ENCODE results near the gene ELMOD3.
"Not testable (repeated sequence)": the region's sequence is repeated elsewhere in the genome, so short reads cannot be mapped to it uniquely, and the experiment has no call there.

The ELMOD3 gene

DNA sequence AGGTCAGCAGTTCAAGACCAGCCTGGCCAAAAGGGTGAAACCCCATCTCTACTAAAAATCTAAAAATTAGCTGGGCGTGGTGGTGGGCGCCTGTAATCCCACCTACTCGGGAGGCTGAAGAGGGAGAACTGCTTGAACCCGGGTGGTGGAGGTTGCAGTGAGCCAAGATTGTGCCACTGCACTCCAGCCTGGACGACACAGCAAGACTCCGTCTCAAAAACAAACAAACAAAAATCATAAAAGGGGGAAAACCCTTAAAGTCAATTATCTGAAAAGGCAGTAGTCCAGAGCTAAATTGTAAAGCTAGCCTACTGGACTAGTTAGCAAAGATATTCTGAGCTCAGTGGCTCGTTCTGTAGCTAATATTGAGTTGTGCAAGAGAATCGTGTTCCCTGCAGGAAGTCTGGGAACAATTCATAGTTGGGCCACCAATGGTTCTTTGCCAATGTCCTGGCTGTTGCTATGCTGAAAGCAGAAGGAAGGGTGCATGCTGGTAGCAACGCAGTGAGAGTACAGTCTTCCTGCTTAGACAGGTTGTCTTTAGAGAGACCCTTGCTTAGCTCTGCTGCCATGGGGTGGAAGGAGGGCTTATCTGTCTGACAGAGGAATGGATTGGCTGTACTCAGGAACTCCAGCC is 31.1 kb upstream of the ELMOD3 start:
- ChIA-PET POLR2A (interaction anchor here (1.9 kb wide), 1 partner anchor 14 kb away, joined by 4 read pairs; no protein-coding TSS in a partner anchor), CTCF (interaction anchor here (0.6 to 1.6 kb wide), 2 partner anchors 23 to 329 kb away, joined by 3 to 6 read pairs; no protein-coding TSS in a partner anchor)
- TF ChIP-seq ZNF621 (tag by site-specific recombination; IDR thresholded peaks at IDR 0.05), result no peak
- TF ChIP-seq ZSCAN16 (tag by site-specific recombination; IDR thresholded peaks at IDR 0.05), result no peak
- TF ChIP-seq ZBTB49 (tag by site-specific recombination; IDR thresholded peaks at IDR 0.05; ENCODE audit: low read depth), result no peak
- TF ChIP-seq ZNF174 (tag by site-specific recombination; IDR thresholded peaks at IDR 0.05), result no peak
- no peak for TF ChIP-seq ZNF791 (tag by site-specific recombination; IDR thresholded peaks at IDR 0.05)
- no peak for TF ChIP-seq ZNF157 (tag by site-specific recombination; IDR thresholded peaks at IDR 0.05)
- TF ChIP-seq OVOL3 (tag by site-specific recombination; IDR thresholded peaks at IDR 0.05), result no peak
- no peak for TF ChIP-seq ZNF501 (tag by site-specific recombination; IDR thresholded peaks at IDR 0.05)
- TF ChIP-seq ZBTB7A (tag by site-specific recombination; IDR thresholded peaks at IDR 0.05; ENCODE audit: low read depth), result no peak
- TF ChIP-seq ZNF416 (tag by site-specific recombination; IDR thresholded peaks at IDR 0.05), result no peak
- TF ChIP-seq ZNF48 (tag by site-specific recombination; IDR thresholded peaks at IDR 0.05), result no peak
- no peak for TF ChIP-seq AEBP2 (tag by site-specific recombination; IDR thresholded peaks at IDR 0.05; ENCODE audit: borderline replicate concordance)
- TF ChIP-seq ZNF324 (tag by site-specific recombination; IDR thresholded peaks at IDR 0.05), result no peak
- no peak for TF ChIP-seq ZNF16 (tag by site-specific recombination; IDR thresholded peaks at IDR 0.05; ENCODE audit: low read depth)
- H3K36me3 ChIP-seq (ENCODE audit: control insufficient read depth in 2 of 2, insufficient read depth in 1 of 2, low read length in 2 of 2), result peaks cover 46 to 82% of the 10 kb centered on the region in 2 experiments
- no peaks in the 10 kb centered on the region for H3K4me1 ChIP-seq (ENCODE audit: control insufficient read depth, insufficient read depth, low read length)
- no peak overlapping the region for H3K4me3 ChIP-seq (ENCODE audit: low read depth, low read length)
- H3K27ac ChIP-seq (ENCODE audit: extremely low read depth, low read depth, low read length), result no peak overlapping the region
- H3K9me3 ChIP-seq (ENCODE audit: control insufficient read depth, insufficient read depth, low read depth, low read length), result no peaks in the 10 kb centered on the region

- POLR2A ChIA-PET, result not testable (repeated sequence)
Measured at GRCh38 chr2:85323988-85324367, 30.6 kb upstream of the ELMOD3 start.

DNA sequence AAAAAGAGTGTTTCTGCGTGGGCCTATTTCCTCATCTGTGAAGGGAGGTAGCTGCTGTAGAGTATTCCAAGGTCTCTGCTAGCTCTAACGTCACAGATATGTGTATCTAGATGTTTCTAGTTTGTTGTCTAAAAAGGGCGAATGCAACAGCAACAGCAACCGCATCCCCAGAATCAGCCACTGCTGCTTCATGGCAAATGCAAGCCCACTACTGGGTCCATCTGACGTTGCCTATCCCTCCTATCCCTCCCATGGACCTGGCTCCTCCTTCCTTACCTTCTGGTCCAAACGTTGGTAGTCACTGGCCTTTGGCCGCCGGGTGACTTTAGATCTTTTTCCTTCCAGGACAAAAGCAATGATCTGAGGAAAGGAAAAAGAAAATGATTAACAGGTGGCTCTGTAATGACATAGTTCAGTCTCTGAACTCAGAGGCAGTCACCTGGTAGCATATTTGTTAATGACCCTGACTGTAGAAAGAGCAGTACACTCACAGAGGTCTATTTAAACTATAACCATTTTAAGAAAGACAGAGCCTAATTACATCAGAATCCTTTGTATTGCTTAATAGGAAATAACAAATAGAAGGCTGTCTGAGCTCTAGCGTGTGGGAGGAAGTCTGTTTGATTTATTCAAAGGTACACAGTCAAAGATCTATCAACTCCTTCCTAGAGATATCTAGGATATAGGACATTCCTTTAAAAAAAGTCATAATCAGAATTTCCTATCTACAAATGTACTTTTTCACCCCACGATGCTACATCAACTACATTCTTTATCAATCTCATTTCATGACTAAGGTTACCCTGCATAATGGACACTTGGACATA is 29.7 kb upstream of the ELMOD3 start:
- CTCF ChIA-PET, result interaction anchor here (0.6 to 1.9 kb wide), 5 partner anchors 24 to 227 kb away, joined by 3 to 6 read pairs (median 3); no protein-coding TSS in a partner anchor
- no peak for TF ChIP-seq YY2 (tag by site-specific recombination; IDR thresholded peaks at IDR 0.05)
- TF ChIP-seq ZNF501 (tag by site-specific recombination; IDR thresholded peaks at IDR 0.05), result no peak
- no peak for TF ChIP-seq ZNF639 (tag by site-specific recombination; IDR thresholded peaks at IDR 0.05)
- TF ChIP-seq SCRT2 (tag by site-specific recombination; IDR thresholded peaks at IDR 0.05), result peak; percentile 87
- no peak for TF ChIP-seq ZNF76 (tag by site-specific recombination; IDR thresholded peaks at IDR 0.05; ENCODE audit: borderline replicate concordance, low read depth)
- TF ChIP-seq SP7 (tag by site-specific recombination; IDR thresholded peaks at IDR 0.05), result no peak

More at GRCh38 chr2:85323988-85324367, 30.6 kb upstream of the ELMOD3 start:
- H3K9me3 ChIP-seq (ENCODE audit: control insufficient read depth, insufficient read depth, low read depth, low read length); H3K4me3 ChIP-seq (ENCODE audit: low read depth, low read length); H3K4me1 ChIP-seq (ENCODE audit: control insufficient read depth, insufficient read depth, low read length); H3K27ac ChIP-seq (ENCODE audit: extremely low read depth, low read depth, low read length): not testable (repeated sequence)
- CTCF ChIA-PET, result interaction anchor here (0.6 to 1.6 kb wide), 2 partner anchors 23 to 27 kb away, joined by 3 to 6 read pairs; no protein-coding TSS in a partner anchor
- peaks cover 46 to 77% of the 10 kb centered on the region in 2 experiments for H3K36me3 ChIP-seq (ENCODE audit: control insufficient read depth in 2 of 2, insufficient read depth in 1 of 2, low read length in 2 of 2)

More for the DNA sequence above, 29.7 kb upstream of the ELMOD3 start:
- no peaks in the 10 kb centered on the region for H3K9me3 ChIP-seq (ENCODE audit: control insufficient read depth, insufficient read depth, low read depth, low read length)
- peaks cover 43 to 70% of the 10 kb centered on the region in 2 experiments for H3K36me3 ChIP-seq (ENCODE audit: control insufficient read depth in 2 of 2, insufficient read depth in 1 of 2, low read length in 2 of 2)
- H3K4me1 ChIP-seq (ENCODE audit: control insufficient read depth, insufficient read depth, low read length), result no peaks in the 10 kb centered on the region
- POLR2A ChIA-PET, result interaction anchor here (0.6 to 1.4 kb wide), 3 partner anchors 13 to 24 kb away, joined by 3 to 4 read pairs (median 4); no protein-coding TSS in a partner anchor
- no peak overlapping the region for H3K27ac ChIP-seq (ENCODE audit: extremely low read depth, low read depth, low read length)
- peak overlapping the region; percentile 85 for H3K4me3 ChIP-seq (ENCODE audit: low read depth, low read length)

All from HEK293 (cell line).